SIG-M5 (cell line): ENCODE data around the gene TMPRSS6.

ENCODE experiments used
- DNase-seq: peaks from one replicate; lab custom pipeline; 2025; lab: John Stamatoyannopoulos, UW

Gene TMPRSS6

DNA sequence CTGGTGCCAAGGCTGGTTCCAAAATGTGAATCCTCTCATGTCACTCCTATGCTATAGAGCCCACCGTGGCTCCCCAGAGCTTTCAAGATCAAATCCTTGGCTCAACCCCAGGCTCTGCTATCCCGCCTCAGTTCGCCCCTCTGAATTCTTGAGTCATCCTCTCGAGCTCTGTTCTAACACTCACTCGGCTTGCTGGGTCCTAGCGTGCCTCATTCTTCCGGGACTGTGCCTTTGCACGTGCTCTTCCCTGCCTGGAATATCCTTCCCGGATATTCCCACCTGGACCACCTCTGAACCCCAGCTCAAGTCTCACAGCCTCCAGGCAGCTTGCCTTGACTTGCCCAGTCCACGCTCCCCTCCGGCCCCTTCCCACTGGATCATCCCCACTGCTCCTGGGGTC, 45.0 kb downstream of the TMPRSS6 start:
- DNase-seq, result no peak

- DNase-seq, result no peak
Observed at GRCh38 chr22:37063431-37064420, 45.8 kb downstream of the TMPRSS6 start.

DNA sequence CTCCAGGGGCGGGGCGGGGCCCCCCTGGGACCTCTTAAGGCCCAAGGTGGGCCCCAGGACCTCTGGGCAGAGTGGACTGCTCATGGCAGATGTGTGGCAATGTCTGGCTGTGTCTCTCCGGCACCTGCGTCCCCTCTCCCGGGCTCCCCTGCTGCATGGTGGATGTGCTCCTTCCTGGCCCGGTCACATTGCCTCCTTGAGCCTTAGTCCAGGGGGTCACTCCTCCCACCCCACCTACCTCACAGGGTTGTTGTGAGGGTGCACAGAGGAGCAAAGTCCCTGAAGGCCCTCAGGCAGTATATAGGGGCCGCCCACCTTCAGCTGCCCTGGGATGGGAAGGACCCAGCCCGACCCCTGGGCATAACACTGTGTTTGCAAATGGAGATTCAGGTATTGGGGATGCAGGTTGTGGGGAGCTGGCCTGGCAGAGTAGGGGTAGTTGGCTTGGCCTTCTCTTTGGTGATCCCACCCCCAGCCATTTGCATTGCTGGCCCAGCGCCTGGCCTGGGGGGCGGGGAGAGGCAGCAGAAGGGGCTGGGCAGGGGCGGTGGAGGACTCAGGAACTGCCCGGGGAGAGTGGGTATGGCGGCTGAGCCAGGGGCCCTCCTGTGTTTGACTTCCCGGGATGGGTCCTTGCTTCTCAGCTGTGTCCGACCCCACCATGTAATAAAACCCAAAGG, 46.7 kb downstream of the TMPRSS6 start:
- DNase-seq, result no peak

DNA sequence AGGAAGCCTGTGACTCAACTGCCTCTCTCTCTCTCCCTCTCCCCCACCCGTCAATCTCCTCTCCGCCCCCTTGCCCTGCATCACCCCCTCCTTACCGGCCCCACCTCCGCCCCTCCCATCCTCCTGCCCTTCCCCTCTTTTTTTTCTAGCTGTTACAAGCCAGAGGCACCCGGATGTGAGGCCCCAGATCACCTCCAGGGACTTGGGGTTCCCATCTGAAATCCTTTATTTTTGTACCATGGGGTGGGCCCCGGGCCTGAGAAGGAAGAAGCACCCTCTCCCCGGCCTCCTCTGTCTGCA, 47.2 kb downstream of the TMPRSS6 start:
- no peak for DNase-seq

DNA sequence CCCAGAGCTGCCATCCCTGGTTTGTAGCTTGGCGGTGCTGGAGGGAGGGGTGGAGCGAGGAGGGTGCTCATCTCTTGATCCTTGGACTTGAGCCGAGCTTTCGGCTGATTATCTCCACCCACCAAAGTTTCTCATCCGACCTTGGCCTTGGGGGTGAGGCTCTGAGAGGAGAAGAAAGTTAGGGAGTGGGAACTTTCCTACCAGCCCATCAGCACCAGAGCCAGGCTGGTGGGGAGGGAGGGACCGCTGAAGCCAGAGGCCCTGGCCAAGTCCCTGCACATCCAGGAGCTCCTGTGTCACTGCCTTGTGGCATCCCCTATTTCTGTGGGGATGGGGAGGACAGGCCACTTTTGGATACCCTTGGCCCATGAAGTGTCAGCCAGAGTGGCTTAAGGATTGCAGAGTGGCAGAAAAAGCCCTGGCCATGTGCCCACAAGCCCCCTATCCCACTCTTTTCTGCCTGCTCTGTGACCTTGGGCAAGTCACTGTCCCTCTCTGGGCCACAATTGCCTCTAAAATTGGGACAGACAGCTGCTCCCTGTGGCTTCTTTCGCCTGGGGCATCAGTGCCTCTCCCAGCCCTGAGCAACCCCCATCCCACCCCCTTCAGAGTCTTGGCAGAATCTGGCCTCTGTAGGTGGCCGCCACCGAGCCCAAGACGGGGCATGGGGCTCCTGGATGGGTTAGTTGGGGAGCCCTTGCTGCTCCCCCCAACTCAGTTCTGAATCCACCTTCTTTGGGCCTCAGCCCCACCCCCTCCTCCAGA, 47.7 kb downstream of the TMPRSS6 start:
- DNase-seq, result no peak

GRCh38 chr22:37060801-37061610, 48.5 kb downstream of the TMPRSS6 start:
- DNase-seq, result no peak

GRCh38 chr22:37059876-37060449, 49.5 kb downstream of the TMPRSS6 start:
- no peak for DNase-seq

DNA sequence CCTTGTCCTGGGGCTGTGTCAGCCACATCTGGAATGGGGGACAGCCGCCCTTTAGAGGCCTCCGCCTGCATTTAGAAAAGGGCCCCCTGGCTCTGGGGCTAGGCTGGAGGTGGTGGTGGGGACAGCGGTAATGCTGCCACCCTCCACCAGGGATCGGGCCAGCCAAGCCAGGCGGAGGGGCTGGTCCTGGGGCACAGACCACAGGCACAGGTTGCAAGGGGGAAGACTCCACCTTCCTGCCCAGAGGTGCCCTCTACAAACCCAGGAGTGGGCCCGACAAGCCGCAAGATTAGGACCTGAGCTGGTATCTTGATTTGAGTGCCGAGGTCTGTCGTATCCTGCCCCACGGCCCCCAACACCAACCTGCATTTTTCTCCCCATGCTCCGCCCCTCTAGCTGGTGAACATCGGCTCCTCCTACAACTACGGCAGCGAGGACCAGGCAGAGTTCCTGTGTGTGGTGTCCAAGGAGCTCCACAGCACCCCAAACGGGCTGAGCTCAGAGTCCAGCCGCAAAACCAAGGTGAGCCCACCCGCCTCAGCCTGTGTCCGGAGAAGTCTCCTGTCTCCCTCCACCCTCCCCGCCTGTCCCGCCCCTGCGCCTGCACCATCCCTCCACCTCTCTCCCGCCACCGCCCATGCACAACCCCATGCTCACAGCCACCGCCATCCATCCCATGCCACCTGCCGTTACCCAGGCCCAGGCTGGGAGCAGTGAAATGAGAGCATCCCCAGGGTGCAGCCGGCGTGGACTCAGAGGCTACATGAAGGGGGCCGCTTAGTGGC, 50.4 kb downstream of the TMPRSS6 start:
- no peak for DNase-seq

DNA sequence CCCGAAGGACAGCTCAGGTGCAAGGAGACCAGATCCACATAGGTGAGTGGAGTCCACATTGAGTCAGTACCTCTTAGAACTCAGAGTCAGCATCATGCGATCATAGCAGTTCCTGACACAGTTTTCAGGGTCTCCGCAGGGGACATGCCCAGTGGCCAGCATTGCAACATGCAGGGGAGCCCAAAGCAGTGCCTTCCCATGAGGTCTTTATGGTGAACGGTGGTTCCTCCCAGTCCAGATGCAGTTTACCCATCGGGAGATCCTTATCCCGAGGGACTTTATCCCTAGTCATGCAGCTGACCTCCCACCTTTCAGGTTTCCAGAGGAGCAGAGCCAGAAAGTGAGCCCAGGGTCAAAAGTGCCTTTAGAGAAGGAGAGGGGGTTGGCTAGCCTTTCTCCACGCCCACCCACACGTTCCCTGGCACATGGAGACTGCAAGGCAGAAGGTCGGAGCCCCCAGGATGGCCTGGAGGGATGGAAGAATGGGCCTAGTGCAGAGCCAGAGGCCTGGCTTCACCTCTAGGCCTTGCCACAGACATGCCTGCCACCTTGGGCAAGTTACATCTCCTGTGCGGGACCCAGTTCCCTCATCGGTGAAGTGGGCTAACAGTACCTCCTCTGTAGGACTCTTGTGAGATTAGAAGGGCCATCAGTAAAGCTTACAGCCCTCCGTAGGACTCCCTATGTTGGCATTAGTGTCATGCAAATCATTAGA, 51.6 kb downstream of the TMPRSS6 start:
- no peak for DNase-seq

DNA sequence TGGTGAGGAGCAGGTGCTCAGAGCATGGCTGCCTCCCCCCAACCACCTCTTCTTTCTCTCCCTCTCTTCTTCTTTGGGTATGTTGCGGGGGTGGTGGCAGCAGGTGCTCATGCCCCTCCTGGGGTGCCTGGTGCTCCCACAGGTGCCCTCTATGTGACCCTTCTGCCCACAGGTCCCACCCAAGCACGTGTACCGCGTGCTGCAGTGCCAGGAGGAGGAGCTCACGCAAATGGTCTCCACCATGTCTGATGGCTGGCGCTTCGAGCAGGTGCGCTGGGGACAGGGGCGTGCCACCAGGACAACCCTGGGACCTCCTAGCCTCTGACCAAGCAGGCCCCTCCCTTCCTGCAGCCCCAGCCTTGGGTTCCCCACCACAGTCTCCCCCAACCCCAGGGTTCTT, 52.3 kb downstream of the TMPRSS6 start:
- DNase-seq, result no peak

GRCh38 chr22:37056246-37056645, 53.3 kb downstream of the TMPRSS6 start:
- DNase-seq, result no peak

DNA sequence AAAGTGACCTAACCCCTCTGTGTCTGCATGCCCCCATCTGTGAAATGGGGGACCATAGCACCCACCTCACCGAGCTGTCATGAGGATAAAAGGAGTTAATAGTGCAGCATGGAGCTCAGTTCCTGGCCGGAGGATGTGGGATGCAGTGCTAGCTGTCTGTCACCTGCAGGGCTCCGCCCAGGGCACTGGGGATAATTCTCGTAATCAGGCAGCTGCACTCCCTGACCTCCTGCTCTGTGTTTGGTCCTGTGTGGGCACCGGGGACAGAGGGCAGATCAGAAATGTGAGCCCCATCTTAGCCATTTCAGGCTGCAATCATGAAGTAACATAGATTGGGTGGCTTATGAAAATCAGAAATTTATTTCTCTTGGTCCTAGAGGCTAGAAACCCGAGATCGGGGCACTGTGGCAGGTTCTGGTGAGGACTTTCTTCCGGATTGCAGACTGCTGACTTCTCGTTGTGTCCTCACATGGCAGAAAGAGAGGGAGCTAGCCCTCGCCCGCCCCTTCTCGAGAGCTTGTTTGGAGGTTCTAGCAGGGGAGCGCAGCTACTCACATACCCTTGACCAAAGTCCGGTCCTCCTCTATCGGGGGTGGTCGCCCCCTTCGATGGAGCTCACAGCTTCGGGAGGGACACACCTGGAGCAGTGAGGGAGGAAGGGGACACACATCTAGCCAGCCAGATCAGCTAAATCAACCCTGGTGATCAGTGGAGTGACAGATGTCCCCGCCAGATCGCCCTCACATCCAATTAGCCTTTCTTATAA, 54.7 kb downstream of the TMPRSS6 start:
- no peak for DNase-seq

DNA sequence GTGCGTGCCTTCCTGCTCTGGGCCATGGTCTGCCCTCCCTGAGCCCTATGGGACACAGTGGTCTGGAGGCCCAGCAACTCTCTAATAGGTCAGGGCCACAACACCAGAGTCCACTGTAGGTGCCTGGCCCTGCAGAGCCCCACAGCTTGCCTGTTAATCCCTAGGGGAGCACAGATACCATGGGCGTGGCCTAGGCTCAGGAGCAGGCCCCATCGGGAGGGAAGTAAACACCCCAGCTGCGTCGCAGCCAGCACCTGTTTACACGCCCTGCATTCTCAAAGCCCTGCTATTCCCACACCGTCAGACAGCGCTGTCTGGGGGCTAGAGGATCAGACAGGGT, 55.5 kb downstream of the TMPRSS6 start:
- no peak for DNase-seq

DNA sequence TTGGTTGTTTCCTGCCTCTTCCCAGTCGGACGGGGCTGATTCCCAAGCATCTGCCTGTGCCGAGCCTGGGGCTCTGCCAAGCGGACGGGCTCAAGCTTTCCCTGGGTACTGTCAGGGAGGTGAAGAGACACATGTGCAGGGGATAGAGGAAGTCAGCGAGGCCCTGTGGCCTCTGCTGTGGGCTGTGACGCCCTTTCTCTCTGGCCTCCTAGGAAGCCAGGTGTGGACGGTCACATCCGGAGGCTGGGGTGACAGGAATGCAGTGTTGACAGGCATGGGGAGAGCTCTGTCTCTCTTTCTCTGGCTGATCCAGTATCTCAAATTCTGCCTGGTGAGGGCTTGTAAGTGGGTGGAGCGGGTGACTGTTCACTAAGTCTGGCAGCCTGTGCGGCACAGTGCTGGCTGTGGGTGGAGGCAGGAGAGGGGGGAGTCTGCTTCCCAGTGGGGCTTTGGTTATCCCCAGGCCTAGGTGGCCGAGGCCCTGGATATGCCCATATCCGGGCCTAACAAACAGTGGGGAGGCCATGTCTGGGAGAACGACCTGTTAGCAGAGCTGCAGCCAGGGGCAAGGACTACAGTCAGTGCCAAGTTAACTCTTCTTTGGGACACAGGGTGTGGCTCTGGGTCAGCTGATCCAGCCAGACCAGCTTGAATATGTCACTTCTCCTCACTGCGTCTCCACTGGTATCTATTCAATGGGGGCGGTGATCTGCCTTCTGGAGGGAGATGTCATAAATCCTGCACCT, 56.0 kb downstream of the TMPRSS6 start:
- no peak for DNase-seq

DNA sequence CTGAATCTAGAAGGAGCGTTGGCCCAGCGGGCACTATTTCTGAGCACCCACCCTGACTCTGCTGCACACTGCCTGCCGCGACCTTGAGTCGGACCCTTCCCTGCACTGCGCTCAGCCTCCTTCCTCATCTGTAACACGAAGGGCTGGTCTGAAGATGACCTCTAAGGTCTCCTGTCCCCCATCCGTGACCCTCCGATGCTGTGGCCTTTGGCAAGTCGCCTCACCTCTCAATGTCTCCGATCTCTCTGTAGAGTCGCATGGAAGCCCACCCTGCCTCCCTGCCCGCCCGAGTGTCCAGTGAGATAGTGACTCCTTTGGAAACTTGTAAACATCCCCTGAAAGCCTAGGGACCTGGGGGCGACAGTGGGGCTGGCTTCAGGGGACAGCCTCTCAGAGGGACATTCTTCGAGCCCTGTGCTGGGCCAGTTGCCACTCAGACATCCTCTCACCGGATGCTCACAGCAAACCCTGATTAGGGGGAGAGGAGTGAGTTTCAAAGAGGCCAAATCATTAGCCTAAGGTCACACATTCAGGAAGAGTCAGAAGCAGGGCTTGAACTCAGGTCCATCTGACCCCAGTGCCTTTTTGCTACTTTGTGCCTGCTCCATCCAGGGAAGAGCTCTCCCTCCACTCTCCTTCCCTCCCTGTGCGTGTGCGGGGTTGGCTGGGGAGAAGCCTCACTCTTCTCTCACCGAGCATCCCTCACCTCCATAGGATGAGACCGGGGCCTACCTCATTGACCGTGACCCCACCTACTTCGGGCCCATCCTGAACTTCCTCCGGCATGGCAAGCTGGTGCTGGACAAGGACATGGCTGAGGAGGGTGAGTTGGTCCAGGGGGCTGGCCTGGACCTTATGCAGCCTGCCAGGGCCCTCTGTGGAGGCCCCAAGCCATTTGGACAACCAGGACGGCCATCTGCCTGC, 56.9 kb downstream of the TMPRSS6 start:
- no peak for DNase-seq

GRCh38 chr22:37051391-37052385, 57.8 kb downstream of the TMPRSS6 start, which contains the start of gene KCTD17:
Gene KCTD17 (plus strand): TSS chr22:37051742. CDS start chr22:37051761, 19 bp downstream.
- DNase-seq, result no peak
